ENCODE measurements around the gene LPGAT1.

The LPGAT1 gene

DNA sequence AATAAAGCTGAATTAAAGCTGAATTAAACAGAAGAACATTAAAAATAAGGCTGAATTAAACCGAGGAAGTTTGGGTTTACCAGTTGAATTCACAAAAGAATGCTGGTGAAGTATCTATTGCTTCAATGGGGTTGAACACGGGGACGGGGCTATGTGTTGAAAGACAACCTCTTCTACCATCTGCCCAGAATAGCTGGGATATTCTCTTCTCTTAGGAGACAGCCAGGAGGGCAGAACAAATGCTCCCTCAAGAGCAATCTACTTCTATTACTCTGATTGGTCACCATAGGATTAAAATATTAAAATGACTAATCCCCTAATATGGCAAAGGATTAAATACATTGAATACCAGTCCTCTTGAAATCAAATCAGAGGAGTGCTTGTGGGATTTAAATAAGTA, 68.4 kb downstream of the LPGAT1 start:
- DNase-seq (ENCODE audit: low spot score): no peak

DNA sequence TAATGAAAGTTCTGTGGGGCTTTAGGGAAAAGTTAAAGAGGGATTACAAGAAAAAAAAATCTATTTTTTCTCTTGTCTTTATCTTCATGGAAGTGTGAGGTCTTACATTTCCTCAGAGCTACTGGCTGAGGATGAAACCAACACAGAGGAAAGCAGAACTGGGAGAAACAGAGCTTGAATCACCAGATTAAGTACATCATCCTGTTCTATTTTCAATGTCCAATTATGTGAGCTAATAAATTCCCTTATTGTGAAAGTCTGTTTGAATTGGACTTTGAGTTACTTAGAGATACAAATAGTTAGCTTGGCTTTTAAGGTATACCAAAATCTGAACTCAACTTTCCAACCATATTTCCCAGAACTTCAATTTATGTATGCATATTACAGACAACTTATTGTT, 69.2 kb downstream of the LPGAT1 start:
- no peak for DNase-seq (ENCODE audit: low spot score)

DNA sequence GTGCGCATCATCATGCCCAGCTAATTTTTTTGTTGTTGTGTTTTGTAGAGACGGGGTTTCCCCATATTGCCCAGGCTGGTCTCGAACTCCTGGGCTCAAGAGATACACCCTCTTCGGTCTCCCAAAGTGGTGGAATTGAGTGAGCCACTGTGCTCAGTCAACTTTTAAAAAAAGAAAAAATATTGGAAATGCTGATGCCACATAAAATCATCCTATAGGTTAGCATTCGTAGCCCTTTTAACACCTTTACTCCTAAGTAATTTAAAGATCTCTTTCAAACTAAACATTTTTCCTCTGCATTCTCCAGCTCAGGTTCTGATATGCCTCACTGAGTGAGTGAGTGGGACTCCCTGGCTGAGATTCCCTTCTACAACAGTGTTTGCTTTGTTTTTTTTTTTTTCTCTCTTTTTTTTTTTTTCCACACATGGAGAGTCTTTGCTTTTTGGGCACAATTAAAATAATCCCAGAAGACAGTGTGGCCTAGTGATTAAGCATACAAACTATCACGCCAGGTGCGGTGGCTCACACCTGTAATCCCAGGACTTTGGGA, 74.0 kb downstream of the LPGAT1 start:
- DNase-seq (ENCODE audit: low spot score): no peak

GRCh38 chr1:211753649-211754251, 76.8 kb downstream of the LPGAT1 start:
- DNase-seq (ENCODE audit: low spot score): no peak

GRCh38 chr1:211752951-211753486, 77.5 kb downstream of the LPGAT1 start:
- no peak for DNase-seq (ENCODE audit: low spot score)

- DNase-seq (ENCODE audit: low spot score): no peak
Observed at GRCh38 chr1:211752317-211752716, 78.2 kb downstream of the LPGAT1 start.

DNA sequence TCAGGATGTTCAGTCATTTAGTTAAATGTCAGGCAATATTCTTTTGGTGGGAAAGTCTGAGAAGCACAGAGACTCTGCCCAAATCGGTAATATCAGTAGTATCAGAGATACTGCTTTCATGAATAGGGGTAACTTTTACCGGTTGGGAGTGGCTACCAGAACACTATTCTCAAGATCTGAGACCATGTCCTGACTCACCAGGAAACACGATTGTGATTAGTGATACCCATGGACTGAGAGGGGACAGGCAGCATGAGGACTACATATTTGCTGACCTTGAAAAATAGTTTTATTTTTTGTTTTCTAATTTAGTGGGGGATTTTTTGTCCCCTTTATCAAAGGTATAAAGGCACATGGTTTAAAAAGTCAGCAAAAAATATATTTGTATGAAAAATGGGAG, 79.1 kb downstream of the LPGAT1 start:
- DNase-seq (ENCODE audit: low spot score): no peak

GRCh38 chr1:211750599-211750998, 80.0 kb downstream of the LPGAT1 start:
- no peak for DNase-seq (ENCODE audit: low spot score)

- DNase-seq (ENCODE audit: low spot score): no peak
Observed at GRCh38 chr1:211749251-211749650, 81.3 kb downstream of the LPGAT1 start.

- no peak for DNase-seq (ENCODE audit: low spot score)
Observed at GRCh38 chr1:211748810-211749209, 81.8 kb downstream of the LPGAT1 start.

GRCh38 chr1:211742889-211743529, 87.6 kb downstream of the LPGAT1 start:
- DNase-seq (ENCODE audit: low spot score): no peak

GRCh38 chr1:211742272-211742671, 88.3 kb downstream of the LPGAT1 start:
- no peak for DNase-seq (ENCODE audit: low spot score)

GRCh38 chr1:211741788-211742187, 88.8 kb downstream of the LPGAT1 start:
- no peak for DNase-seq (ENCODE audit: low spot score)

- DNase-seq (ENCODE audit: low spot score): no peak
Observed at GRCh38 chr1:211741116-211741515, 89.4 kb downstream of the LPGAT1 start.

GRCh38 chr1:211739671-211740411, 90.7 kb downstream of the LPGAT1 start:
- DNase-seq (ENCODE audit: low spot score): no peak

- DNase-seq (ENCODE audit: low spot score): no peak
Observed at GRCh38 chr1:211738691-211739301, 91.8 kb downstream of the LPGAT1 start.

- no peak for DNase-seq (ENCODE audit: low spot score)
Observed at GRCh38 chr1:211738096-211738690, 92.4 kb downstream of the LPGAT1 start.

- DNase-seq (ENCODE audit: low spot score): no peak
Observed at GRCh38 chr1:211737115-211738035, 93.2 kb downstream of the LPGAT1 start.

DNA sequence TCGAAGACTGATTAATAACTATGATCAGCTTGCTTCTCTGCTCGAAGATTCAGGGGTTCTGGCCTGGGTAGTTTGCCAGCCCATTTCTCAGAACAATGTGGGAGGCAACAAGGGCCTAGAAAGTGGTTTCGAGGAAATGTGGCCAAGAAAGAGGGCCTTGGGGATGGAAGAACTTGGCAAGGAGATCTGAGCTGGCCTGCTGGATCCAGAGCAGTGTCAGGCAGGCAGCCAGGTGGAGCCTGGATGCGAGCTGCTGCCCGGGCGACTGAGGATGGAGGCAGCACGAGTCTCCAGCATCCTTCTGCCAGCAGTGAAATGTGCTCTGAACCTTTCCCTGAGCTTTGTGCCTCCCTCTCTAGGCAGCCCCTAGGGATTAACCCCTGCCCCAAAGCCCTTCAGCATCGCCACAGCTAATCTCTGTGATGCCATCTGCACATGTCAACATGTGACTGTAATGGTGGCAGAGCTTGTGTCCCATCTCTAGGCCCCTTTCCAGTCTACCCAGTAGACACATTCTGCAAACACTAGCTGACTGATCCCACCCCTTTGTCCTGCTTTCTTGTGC, 94.1 kb downstream of the LPGAT1 start:
- DNase-seq (ENCODE audit: low spot score): no peak
